Measurements from ENCODE around the gene C11orf58. TPM values are rescaled to one million over a fixed set of nuclear protein-coding genes. Genes with fewer than 3 reads are reported as not detected.

The C11orf58 gene
- polyA plus RNA-seq: 10 to 100 TPM; 45.1 to 65.4 TPM

DNA sequence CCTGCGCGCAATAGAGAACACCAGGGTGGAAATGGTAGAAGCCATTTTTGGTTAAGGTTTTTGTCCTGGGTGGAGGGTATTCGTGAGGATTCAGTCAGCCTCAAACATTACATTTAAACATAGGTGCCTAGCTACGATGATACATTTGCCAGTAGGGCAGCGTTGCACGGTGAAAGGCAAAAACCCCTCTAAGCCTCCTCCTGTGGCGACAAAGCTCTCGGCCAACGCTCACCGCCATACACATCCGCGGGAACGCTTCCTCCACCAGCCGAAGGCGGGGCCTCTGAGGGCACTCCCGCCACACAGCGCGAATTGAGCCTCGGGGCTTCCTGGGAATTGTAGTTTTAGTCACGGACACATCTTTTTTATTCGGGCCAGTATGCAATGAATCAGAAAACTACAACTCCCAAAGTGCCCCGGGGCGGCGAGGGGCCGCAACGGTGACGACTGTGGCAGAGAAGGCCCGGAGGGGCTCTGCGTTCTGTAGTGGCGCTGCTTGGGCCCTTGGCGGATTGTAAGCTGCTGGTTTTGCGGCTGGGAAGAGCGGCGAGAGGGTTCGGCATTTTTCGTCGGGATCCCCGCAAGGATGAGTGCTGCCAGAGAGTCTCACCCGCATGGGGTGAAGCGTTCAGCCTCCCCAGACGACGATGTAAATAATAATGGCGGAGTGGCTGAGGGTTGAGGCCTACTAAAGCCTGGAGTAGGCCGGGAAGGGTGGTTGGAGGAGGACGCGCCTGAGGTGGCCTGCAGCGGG lies at the start of gene C11orf58:
Gene C11orf58 (plus strand): TSS at position 455 of the 754 bp plus-strand sequence. CDS start 132 bp downstream, at position 587.
- H3K9me3 ChIP-seq (ENCODE audit: control insufficient read depth in 2 of 2, insufficient read depth in 1 of 2, low read depth in 1 of 2, low read length in 1 of 2): no peaks in the 10 kb centered on the region
- WGBS, 2 donors: 1% methylated on average over 47 of the region's 47 CpGs
- H3K4me3 ChIP-seq (ENCODE audit: low read depth in 1 of 2, low read length in 2 of 2): peak within 1 kb of the TSS; percentile 70 to 80
- no peaks in the 10 kb centered on the region for H3K27me3 ChIP-seq (ENCODE audit: control insufficient read depth in 1 of 2, insufficient read depth in 2 of 2, low read length in 2 of 2)
- peak within 1 kb of the TSS; percentile 91 to 94 for H3K27ac ChIP-seq (ENCODE audit: low read depth in 2 of 2, low read length in 1 of 2)
- H3K4me1 ChIP-seq (ENCODE audit: control insufficient read depth in 2 of 2, insufficient read depth in 2 of 2, low read length in 1 of 2): peaks cover 3 to 7% of the 10 kb centered on the region in 2 donors
- H3K36me3 ChIP-seq (ENCODE audit: control insufficient read depth in 2 of 2, insufficient read depth in 2 of 2, low read length in 1 of 2): no peaks in the 10 kb centered on the region

DNA sequence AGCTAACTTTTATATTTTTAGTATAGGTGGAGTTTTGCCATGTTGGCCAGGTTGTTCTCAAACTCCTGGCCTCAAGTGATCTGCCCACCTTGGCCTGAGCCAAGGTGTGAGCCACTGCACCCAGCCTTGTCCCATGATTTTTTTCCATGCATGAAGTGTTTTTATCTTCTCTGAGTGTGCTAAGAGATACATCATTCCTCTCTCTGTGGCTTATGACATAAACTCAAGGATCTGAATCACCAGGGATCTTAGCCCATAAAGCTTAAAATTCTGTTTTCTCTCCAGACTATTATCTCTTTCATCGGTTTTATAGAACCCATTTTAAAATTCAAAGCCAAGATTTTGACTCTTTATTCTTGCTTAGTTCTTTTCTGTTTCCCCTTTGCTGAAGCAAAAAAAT lies 48.4 kb upstream of the C11orf58 start:
- no peak overlapping the region for H3K27ac ChIP-seq (ENCODE audit: low read depth in 2 of 2, low read length in 1 of 2)
- no peaks in the 10 kb centered on the region for H3K36me3 ChIP-seq (ENCODE audit: control insufficient read depth in 2 of 2, insufficient read depth in 2 of 2, low read length in 1 of 2)
- H3K4me1 ChIP-seq (ENCODE audit: control insufficient read depth in 2 of 2, insufficient read depth in 2 of 2, low read length in 1 of 2): no peaks in the 10 kb centered on the region
- H3K27me3 ChIP-seq (ENCODE audit: control insufficient read depth in 1 of 2, insufficient read depth in 2 of 2, low read length in 2 of 2): no peaks in the 10 kb centered on the region
- H3K4me3 ChIP-seq (ENCODE audit: low read depth in 1 of 2, low read length in 2 of 2): no peak overlapping the region
- peaks cover 0 to 3% of the 10 kb centered on the region in 2 donors for H3K9me3 ChIP-seq (ENCODE audit: control insufficient read depth in 2 of 2, insufficient read depth in 1 of 2, low read depth in 1 of 2, low read length in 1 of 2)
- 83 to 89% methylated on average over 1 of the region's 1 CpG for WGBS, 2 donors

DNA sequence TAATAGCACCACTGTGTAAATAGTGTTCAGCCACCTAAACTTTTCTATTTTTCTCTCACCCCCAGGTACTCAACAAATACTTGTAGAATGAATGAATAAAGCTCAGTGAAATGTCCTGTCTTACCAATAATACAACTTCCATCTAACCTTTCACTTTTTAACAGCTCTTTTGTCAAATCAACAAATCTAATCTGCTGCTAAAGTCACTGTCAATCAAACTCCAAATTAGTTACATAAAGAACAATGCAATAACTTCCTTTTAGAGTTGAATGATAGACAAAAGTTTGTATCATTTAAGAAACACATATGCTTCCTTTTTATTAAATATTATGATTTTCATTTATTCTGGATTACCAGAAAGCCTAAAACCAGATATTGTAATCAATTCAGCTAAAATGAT lies 34.7 kb upstream of the C11orf58 start:
- Histone ChIP-seq H3K27me3 (ENCODE audit: control insufficient read depth in 1 of 2, insufficient read depth in 2 of 2, low read length in 2 of 2) (no peaks in the 10 kb centered on the region), H3K9me3 (ENCODE audit: control insufficient read depth in 2 of 2, insufficient read depth in 1 of 2, low read depth in 1 of 2, low read length in 1 of 2) (no peaks in the 10 kb centered on the region), H3K27ac (ENCODE audit: low read depth in 2 of 2, low read length in 1 of 2) (no peak overlapping the region), H3K4me1 (ENCODE audit: control insufficient read depth in 2 of 2, insufficient read depth in 2 of 2, low read length in 1 of 2) (no peaks in the 10 kb centered on the region), H3K4me3 (ENCODE audit: low read depth in 1 of 2, low read length in 2 of 2) (no peak overlapping the region), H3K36me3 (ENCODE audit: control insufficient read depth in 2 of 2, insufficient read depth in 2 of 2, low read length in 1 of 2) (no peaks in the 10 kb centered on the region)

DNA sequence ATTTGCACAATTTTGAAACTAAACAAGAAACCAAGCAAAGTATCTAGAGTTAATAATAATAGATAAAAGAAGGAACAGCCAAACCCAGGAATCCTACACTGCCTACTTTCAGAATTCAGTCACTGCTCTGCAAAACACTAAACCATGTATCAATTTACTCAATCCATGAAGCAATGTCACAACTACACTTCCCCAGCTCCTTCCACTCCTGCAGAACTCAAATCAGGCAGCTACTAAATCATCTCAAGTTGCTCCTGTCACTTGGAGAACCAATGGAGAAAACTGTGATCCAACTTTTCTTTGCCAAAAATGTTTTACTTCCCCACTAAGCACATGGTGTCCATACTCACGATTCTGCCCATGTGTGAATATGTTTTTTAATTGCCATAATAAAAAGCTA lies 24.9 kb upstream of the C11orf58 start:
- Histone ChIP-seq H3K27ac (ENCODE audit: low read depth in 2 of 2, low read length in 1 of 2) (no peak overlapping the region), H3K9me3 (ENCODE audit: control insufficient read depth in 2 of 2, insufficient read depth in 1 of 2, low read depth in 1 of 2, low read length in 1 of 2) (no peaks in the 10 kb centered on the region), H3K36me3 (ENCODE audit: control insufficient read depth in 2 of 2, insufficient read depth in 2 of 2, low read length in 1 of 2) (no peaks in the 10 kb centered on the region), H3K27me3 (ENCODE audit: control insufficient read depth in 1 of 2, insufficient read depth in 2 of 2, low read length in 2 of 2) (no peaks in the 10 kb centered on the region), H3K4me3 (ENCODE audit: low read depth in 1 of 2, low read length in 2 of 2) (no peak overlapping the region), H3K4me1 (ENCODE audit: control insufficient read depth in 2 of 2, insufficient read depth in 2 of 2, low read length in 1 of 2) (no peaks in the 10 kb centered on the region)
- 15 to 66% methylated on average over 1 of the region's 1 CpG for WGBS, 2 donors

DNA sequence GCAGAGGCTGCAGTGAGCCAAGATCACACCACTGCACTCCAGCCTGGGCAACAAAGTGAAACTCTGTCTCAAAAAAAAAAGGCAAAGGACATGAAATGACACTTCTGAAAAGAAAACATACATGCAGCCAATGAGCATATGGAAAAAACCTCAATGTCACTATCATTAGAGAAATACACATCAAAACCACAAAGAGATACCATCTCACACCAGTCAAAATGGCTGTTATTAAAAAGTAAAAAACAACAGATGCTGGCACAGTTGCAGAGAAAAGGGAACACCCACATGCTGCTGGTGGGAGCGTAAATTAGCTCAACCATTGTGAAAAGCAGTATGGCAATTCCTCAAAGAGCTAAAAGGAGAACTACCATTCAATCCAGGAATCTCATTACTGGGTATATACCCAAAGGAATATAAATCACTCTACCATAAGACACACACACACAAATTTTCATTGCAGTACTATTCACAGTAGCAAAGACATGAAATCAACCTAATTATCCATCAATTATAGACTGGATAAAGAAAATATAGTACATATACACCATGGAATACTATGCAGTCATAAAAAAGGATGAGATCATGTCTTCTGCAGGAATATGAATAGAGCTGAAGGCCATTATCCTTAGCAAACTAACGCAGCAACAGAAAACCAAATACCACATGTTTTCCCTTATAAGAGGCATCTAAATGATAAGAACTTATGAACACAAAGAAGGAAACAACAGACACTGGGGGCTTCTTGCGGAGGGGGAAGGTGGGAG lies 15.7 kb upstream of the C11orf58 start:
- H3K4me1 ChIP-seq (ENCODE audit: control insufficient read depth in 2 of 2, insufficient read depth in 2 of 2, low read length in 1 of 2): no peaks in the 10 kb centered on the region

DNA sequence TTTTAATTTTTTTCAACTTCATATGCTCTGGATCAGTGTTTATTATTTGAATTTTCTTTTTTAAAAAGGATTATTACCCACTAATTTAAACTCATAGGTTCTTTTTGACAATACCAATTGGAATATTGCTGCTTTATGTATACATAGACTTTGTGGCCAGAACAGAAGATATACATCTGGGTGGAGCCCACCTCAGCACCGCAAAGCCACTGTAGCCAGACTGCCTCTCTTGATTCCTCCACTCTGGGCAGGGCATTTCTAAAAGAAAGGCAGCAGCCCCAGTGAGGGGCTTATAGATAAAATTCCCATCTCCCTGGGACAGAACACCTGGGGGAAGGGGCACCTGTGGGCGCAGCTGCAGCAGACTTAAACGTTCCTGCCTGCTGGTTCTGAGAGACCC lies 10.6 kb upstream of the C11orf58 start:
- H3K9me3 ChIP-seq (ENCODE audit: control insufficient read depth in 2 of 2, insufficient read depth in 1 of 2, low read depth in 1 of 2, low read length in 1 of 2): no peaks in the 10 kb centered on the region
- H3K27me3 ChIP-seq (ENCODE audit: control insufficient read depth in 1 of 2, insufficient read depth in 2 of 2, low read length in 2 of 2): no peaks in the 10 kb centered on the region
- H3K27ac ChIP-seq (ENCODE audit: low read depth in 2 of 2, low read length in 1 of 2): no peak overlapping the region
- H3K36me3 ChIP-seq (ENCODE audit: control insufficient read depth in 2 of 2, insufficient read depth in 2 of 2, low read length in 1 of 2): no peaks in the 10 kb centered on the region
- 88 to 91% methylated on average over 3 of the region's 3 CpGs for WGBS, 2 donors
- H3K4me1 ChIP-seq (ENCODE audit: control insufficient read depth in 2 of 2, insufficient read depth in 2 of 2, low read length in 1 of 2): no peaks in the 10 kb centered on the region
- H3K4me3 ChIP-seq (ENCODE audit: low read depth in 1 of 2, low read length in 2 of 2): no peak overlapping the region

More for the DNA sequence above, 15.7 kb upstream of the C11orf58 start:
- Histone ChIP-seq H3K27me3 (ENCODE audit: control insufficient read depth in 1 of 2, insufficient read depth in 2 of 2, low read length in 2 of 2) (no peaks in the 10 kb centered on the region), H3K9me3 (ENCODE audit: control insufficient read depth in 2 of 2, insufficient read depth in 1 of 2, low read depth in 1 of 2, low read length in 1 of 2) (no peaks in the 10 kb centered on the region), H3K4me3 (ENCODE audit: low read depth in 1 of 2, low read length in 2 of 2) (no peak overlapping the region), H3K36me3 (ENCODE audit: control insufficient read depth in 2 of 2, insufficient read depth in 2 of 2, low read length in 1 of 2) (no peaks in the 10 kb centered on the region), H3K27ac (ENCODE audit: low read depth in 2 of 2, low read length in 1 of 2) (no peak overlapping the region)
- WGBS, 2 donors: 77 to 82% methylated on average over 3 of the region's 3 CpGs

DNA sequence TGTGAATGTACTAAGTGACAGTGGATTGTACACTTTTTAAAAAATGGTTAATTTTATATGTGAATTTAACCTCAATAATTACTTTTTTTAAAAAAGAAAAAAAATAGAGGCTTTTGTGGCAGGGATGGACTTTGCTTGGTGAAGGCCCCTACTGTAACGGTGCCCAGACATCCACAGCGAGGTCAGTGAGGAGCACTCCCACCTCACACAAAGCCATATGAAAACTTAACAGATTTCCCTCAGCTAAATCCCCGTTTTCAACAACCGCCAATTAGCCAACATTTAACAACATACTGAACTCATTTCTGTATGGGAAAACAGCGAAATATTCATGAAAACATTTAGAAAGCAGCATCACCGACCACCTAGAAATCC lies 642 bp upstream of the C11orf58 start:
- Histone ChIP-seq H3K27me3 (ENCODE audit: control insufficient read depth in 1 of 2, insufficient read depth in 2 of 2, low read length in 2 of 2) (no peaks in the 10 kb centered on the region), H3K36me3 (ENCODE audit: control insufficient read depth in 2 of 2, insufficient read depth in 2 of 2, low read length in 1 of 2) (no peaks in the 10 kb centered on the region), H3K27ac (ENCODE audit: low read depth in 2 of 2, low read length in 1 of 2) (peak overlapping the region; percentile 73 to 94), H3K4me3 (ENCODE audit: low read depth in 1 of 2, low read length in 2 of 2) (peak overlapping the region; percentile 70 to 80), H3K9me3 (ENCODE audit: control insufficient read depth in 2 of 2, insufficient read depth in 1 of 2, low read depth in 1 of 2, low read length in 1 of 2) (no peaks in the 10 kb centered on the region), H3K4me1 (ENCODE audit: control insufficient read depth in 2 of 2, insufficient read depth in 2 of 2, low read length in 1 of 2) (peaks cover 3 to 7% of the 10 kb centered on the region in 2 donors)
- 0% methylated on average over 6 of the region's 6 CpGs for WGBS, 2 donors

DNA sequence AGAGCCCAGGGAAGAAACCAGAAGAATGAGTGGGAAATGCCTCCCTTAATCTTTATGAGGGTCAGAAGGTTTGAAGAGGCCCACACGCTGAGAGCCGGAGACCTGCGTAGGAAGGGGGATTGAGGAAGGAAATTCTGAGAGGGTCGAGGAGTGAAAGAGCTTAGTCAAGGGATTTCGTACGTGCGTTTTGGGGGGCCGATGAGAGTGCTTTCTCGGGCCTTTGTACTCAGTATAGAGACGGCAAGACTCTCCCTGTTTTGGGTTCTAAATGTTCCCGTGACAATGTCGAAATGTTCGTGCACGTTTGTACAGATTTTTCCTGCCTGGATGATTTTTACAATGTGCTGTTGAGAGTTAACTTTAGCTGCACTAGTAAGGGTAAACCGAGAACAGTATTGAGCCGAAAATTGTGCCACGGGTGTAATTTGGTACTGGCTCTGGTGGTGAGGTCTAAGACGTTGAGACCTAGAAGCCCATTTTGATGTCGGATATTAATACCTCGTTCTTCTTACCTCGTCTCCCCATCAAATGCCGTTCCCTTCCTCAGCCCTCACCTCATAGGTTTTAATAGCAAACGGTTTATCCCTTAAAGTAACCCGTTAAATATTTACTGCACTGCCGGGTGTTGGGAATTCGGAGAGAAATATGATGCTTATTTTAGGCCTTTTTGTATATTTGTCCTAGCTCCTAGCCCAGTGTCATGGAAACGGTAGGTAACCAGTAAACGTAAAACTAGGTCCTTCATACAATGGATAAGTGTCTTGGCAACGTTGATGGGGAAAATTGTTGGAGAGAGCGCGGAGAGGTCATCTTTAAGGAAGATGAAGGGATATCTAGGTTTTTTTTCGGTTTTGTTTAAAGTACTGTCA lies 734 bp downstream of the C11orf58 start:
- Histone ChIP-seq H3K36me3 (ENCODE audit: control insufficient read depth in 2 of 2, insufficient read depth in 2 of 2, low read length in 1 of 2) (no peaks in the 10 kb centered on the region), H3K27ac (ENCODE audit: low read depth in 2 of 2, low read length in 1 of 2) (peak overlapping the region; percentile 87 to 91), H3K4me3 (ENCODE audit: low read depth in 1 of 2, low read length in 2 of 2) (peak overlapping the region; percentile 70 to 80), H3K4me1 (ENCODE audit: control insufficient read depth in 2 of 2, insufficient read depth in 2 of 2, low read length in 1 of 2) (peaks cover 3 to 7% of the 10 kb centered on the region in 2 donors), H3K9me3 (ENCODE audit: control insufficient read depth in 2 of 2, insufficient read depth in 1 of 2, low read depth in 1 of 2, low read length in 1 of 2) (no peaks in the 10 kb centered on the region), H3K27me3 (ENCODE audit: control insufficient read depth in 1 of 2, insufficient read depth in 2 of 2, low read length in 2 of 2) (no peaks in the 10 kb centered on the region)
- WGBS, 2 donors: 2 to 3% methylated on average over 32 of the region's 32 CpGs

DNA sequence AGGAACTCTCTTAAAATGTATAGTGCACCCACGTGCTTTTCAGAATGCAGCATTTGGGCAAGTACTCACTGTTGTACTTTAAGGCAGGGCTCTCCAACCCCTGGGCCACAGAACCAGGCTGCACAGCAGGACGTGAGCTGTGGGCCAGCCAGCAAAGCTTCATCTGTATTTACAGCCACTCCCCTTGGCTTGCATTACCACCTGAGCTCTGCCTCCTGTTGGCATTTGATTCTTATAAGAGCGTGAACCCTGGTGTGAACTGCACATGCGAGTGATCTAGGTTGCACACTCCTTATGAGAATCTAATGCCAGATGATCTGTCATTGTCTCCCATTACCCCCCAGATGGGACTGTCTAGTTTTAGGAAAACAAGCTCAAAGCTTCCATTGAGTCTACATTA lies 3.0 kb downstream of the C11orf58 start:
- Histone ChIP-seq H3K4me1 (ENCODE audit: control insufficient read depth in 2 of 2, insufficient read depth in 2 of 2, low read length in 1 of 2) (peaks cover 3 to 7% of the 10 kb centered on the region in 2 donors), H3K36me3 (ENCODE audit: control insufficient read depth in 2 of 2, insufficient read depth in 2 of 2, low read length in 1 of 2) (no peaks in the 10 kb centered on the region), H3K9me3 (ENCODE audit: control insufficient read depth in 2 of 2, insufficient read depth in 1 of 2, low read depth in 1 of 2, low read length in 1 of 2) (no peaks in the 10 kb centered on the region), H3K27me3 (ENCODE audit: control insufficient read depth in 1 of 2, insufficient read depth in 2 of 2, low read length in 2 of 2) (no peaks in the 10 kb centered on the region), H3K27ac (ENCODE audit: low read depth in 2 of 2, low read length in 1 of 2) (no peak overlapping the region), H3K4me3 (ENCODE audit: low read depth in 1 of 2, low read length in 2 of 2) (no peak overlapping the region)
- WGBS, 2 donors: 58 to 60% methylated on average over 4 of the region's 4 CpGs
